ENCODE measurements around the gene HS6ST1.

The HS6ST1 gene

DNA sequence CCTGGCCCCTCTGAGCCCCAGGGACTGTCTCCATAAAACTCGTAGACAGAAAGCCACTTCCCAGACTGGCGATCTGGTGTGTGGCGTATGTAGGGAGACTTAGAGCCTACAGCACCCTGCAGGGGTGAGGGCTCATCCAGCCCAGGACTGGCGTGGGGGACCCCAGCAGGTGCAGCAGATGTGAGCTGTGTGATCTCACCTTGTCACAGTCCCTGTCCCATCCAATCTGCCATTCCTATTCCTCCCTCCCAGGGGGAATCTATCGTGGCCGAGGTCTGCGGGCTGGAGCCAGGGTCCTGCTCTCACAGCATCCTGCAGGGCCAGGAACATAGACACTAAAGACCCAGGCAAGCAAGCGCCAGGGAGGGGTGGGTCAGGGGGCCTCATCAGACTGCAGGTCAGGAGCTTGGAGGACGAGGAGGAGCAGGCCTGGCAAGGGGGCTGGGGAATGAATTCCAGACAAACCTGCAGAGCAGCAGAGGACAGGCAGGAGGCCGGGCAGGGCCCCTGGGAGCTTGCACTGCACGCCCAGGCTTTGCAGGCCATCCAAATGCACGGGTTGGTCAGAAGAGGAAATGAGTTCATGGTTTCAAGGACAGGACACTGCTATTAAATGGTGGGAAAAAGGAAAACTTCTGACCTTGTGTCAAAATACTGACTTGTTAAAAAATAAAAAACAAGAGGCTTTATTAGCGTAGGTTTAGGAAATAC lies 32.5 kb downstream of the HS6ST1 start:
- DNase-seq (ENCODE audit: extremely low spot score, insufficient read length, low read depth) (no peak), FAIRE-seq (no peak)

DNA sequence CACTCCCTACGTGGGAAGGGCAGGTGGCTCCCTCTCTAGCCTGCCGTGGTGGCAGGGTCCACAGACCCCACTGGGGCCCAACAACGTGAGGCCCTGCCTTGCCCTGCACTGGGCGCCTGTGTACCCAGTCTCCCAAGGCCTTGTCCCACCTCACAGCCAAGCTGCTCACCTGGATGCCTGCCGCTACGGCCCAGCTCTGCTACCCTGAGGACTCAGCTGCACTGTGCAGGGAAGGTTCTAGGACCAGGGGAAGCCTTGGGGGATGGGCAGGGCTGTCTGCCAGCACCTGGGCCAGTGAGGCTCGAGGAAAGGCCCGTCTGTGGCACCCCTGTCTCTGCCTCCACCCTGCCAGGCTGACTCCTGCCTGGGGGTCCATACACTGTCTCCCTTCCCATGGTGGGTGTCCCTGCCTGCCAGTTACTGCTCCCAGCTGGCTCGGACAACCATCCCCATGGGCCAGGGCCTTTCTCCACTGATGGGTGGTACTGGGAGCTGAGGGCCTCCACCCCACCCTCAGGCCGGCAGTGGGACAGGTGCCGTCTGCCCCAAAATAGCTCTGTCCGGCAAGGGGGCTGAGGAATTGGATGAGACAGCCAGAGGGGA lies 33.2 kb downstream of the HS6ST1 start:
- DNase-seq (ENCODE audit: extremely low spot score, insufficient read length, low read depth) (no peak), FAIRE-seq (no peak)

- FAIRE-seq, result no peak
- no peak for DNase-seq (ENCODE audit: extremely low spot score, insufficient read length, low read depth)
Observed at GRCh38 chr2:128284841-128285240, 33.8 kb downstream of the HS6ST1 start.

GRCh38 chr2:128284037-128284441 lies 34.6 kb downstream of the HS6ST1 start:
- no peak for DNase-seq (ENCODE audit: extremely low spot score, insufficient read length, low read depth)
- no peak for FAIRE-seq

DNA sequence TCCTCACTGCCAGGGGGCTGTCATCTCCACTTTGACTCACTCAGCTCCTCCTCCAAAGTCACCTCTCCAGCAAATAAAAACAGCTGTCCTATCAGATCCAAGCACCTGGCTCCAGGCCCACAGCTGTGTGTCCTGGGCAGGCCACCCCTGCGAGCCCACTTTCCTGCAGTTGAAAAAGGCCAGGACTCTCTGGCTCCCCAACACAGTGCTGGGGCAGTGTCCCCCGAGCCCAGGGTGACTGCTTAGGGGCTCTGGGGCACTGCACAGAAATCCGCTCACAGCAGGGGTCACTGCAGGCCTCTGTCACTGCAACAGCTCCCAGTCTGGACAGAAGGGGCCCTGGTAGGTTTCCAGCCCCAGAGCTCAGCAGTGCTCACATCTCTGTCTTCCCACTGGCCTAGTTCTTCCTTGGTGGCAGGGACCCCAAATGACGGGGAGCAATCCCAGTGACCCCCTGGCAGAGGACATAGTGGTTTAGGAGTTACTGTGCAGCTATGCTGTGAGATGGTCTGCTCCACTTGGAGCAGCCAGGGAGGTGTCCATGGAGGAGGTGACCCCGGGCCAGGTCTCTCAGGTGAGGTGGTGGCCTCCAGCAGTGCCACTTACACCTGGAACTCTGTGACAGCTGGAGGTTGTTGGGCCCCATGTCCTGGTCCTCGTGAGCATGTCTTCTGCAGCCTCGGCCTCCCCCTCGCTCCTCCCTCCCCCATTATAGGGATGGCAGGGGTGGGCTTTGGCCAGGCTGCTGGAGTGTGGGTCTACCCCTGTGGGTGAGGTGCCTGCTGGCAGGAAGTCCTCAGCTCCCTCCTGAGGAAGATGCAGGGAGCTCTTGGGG lies 35.5 kb downstream of the HS6ST1 start:
- no peak for FAIRE-seq
- no peak for DNase-seq (ENCODE audit: extremely low spot score, insufficient read length, low read depth)

GRCh38 chr2:128282246-128282975 lies 36.3 kb downstream of the HS6ST1 start:
- FAIRE-seq (no peak), DNase-seq (ENCODE audit: extremely low spot score, insufficient read length, low read depth) (no peak)

DNA sequence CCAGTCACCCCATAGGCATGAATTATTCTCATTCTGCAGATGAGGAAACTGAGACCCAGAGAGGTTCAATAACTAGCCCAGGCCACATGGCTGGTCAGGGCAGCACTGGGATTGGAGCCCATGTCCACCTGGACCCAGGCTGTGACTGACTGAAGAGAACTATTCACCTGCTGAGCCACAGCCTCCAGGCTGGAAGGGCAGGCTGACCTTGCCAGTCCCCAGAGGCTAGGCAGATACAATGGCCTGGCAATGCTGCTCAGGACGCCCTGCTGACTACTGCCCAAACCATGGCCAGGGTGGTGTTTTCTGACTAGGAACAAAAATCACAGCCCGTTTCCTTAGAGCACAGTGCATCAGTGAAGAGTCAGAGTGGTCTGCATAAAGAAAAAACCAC lies 36.8 kb downstream of the HS6ST1 start:
- FAIRE-seq (no peak), DNase-seq (ENCODE audit: extremely low spot score, insufficient read length, low read depth) (no peak)

GRCh38 chr2:128280901-128281321 lies 37.8 kb downstream of the HS6ST1 start:
- FAIRE-seq, result no peak
- no peak for DNase-seq (ENCODE audit: extremely low spot score, insufficient read length, low read depth)

GRCh38 chr2:128280158-128280871 lies 38.4 kb downstream of the HS6ST1 start:
- no peak for FAIRE-seq
- no peak for DNase-seq (ENCODE audit: extremely low spot score, insufficient read length, low read depth)

GRCh38 chr2:128279786-128280157 lies 38.9 kb downstream of the HS6ST1 start:
- FAIRE-seq (no peak), DNase-seq (ENCODE audit: extremely low spot score, insufficient read length, low read depth) (no peak)

GRCh38 chr2:128279009-128279408 lies 39.7 kb downstream of the HS6ST1 start:
- no peak for FAIRE-seq
- no peak for DNase-seq (ENCODE audit: extremely low spot score, insufficient read length, low read depth)

GRCh38 chr2:128277961-128278681 lies 40.5 kb downstream of the HS6ST1 start:
- no peak for FAIRE-seq

GRCh38 chr2:128276878-128277675 lies 41.6 kb downstream of the HS6ST1 start:
- FAIRE-seq (no peak), DNase-seq (ENCODE audit: extremely low spot score, insufficient read length, low read depth) (no peak)

More at GRCh38 chr2:128277961-128278681, 40.5 kb downstream of the HS6ST1 start:
- DNase-seq (ENCODE audit: extremely low spot score, insufficient read length, low read depth), result no peak

DNA sequence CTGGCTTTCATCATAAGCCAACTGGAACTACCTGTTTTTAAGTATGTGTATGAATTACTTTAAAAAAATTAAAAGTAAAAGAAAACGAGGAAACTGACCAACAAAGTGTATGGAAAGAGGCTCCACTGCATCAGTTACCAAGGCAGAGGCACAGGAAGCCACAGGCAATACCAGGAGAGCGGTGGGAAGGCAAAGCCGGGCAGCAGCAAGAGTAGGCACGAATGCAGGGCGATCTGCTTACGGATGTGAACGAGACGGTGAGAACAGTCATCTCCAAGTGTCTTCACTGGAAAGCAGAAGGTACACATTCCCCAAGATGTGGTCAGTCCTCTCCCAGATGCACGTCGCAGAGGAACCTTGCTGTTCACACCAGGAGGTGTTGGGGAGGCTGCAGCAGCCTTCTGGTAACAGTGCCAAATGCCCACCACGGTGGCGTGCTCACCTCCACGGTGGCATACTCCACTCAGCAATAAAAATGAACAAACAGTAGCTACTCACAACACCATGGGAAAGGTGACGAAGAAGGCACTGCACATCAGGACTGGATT lies 43.1 kb downstream of the HS6ST1 start:
- FAIRE-seq, result no peak
- no peak for DNase-seq (ENCODE audit: extremely low spot score, insufficient read length, low read depth)

DNA sequence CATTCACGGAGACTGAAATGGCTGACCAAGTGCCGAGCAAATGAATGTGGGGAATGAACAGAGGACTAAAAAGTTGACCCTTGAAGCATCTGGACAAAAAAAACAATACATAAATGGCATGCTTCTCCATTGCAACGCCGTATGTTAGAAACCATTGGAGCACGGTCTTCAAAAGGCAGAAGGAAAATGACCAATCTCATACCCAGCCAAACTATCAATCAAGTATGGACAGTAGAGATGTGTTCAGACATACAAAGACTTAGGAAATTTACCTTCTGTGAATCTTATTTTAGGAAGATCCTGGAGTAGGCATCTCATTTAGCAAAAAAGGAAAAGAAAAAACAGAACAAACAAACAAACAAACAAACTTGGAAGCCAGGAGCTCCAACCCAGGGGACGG lies 44.5 kb downstream of the HS6ST1 start:
- FAIRE-seq (no peak), DNase-seq (ENCODE audit: extremely low spot score, insufficient read length, low read depth) (no peak)

DNA sequence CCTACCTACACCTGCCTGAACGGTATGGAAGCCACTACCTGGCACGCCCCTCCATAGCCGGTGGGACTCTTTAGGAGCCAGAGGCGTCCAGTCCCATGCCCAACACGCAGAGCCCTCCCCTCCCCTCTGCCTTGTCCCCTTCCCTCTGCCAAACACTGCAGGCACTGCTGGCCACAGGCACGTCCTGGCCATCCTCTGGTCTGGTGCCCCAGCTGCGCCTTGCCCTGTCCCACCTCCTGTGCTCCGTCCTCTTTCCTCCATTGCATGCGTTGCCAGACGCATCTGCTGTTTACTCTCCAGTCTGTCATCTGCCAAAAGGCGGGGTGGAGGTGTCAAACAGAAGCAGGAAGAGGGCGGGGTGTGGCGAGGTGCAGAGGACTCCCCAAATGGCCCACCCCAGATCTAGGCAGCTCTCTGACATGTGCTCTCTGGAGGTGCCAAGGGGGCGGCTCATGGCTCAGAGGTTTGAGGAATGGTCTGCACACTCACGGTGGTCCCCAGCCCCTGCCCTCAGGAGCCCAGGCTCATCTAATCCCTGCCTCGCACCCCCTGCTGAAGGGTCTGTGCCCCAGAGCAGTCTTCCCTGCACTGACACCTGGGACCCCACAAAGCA lies 45.1 kb downstream of the HS6ST1 start:
- DNase-seq (ENCODE audit: extremely low spot score, insufficient read length, low read depth), result no peak
- FAIRE-seq, result no peak

- no peak for DNase-seq (ENCODE audit: extremely low spot score, insufficient read length, low read depth)
- FAIRE-seq, result no peak
Observed at GRCh38 chr2:128272601-128273468, 45.8 kb downstream of the HS6ST1 start.

Data from GM18507 (cell line).